HG03575 (cell line): ENCODE results near the gene NFATC3.

Experiments used
- ATAC-seq: cut with Tn5 transposase; IDR thresholded peaks from one replicate; pipeline ENCODE4 v1.9.1; 2021; ENCODE audit not compliant: unreplicated experiment, insufficient number of reproducible peaks, low FRiP score; ENCODE audit errors: extremely low read depth

The NFATC3 gene

DNA sequence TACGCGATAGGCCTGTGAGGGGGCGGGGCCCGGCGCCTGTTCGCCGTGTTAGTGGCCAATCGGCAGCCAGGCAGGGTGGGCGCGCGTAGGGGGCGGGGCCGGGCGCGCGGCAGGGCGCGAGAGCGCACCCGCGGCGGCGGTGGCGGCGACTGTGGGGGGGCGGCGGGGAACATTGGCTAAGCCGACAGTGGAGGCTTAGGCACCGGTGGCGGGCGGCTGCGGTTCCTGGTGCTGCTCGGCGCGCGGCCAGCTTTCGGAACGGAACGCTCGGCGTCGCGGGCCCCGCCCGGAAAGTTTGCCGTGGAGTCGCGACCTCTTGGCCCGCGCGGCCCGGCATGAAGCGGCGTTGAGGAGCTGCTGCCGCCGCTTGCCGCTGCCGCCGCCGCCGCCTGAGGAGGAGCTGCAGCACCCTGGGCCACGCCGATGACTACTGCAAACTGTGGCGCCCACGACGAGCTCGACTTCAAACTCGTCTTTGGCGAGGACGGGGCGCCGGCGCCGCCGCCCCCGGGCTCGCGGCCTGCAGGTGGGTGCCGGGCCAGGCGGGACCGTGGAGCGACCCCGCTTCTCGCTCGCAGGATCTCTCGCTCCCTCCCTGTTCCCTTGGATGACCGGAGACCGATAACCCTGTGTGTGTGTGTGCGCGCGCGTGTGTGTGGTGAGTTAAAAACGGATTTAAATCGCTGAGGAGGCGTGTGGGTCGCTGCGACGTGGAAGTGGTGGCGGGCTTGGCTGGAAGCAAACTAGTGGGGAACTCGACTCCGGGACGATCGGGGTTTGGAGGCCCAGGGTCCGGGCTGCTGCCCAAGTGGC lies at the start of gene NFATC3:
Gene NFATC3 (plus strand): TSS at position 112 of the 813 bp plus-strand sequence. CDS start 312 bp downstream, at position 424.
- no peak for ATAC-seq

- ATAC-seq, result no peak
Observed at GRCh38 chr16:68037841-68038597, 47.2 kb upstream of the NFATC3 start.

- ATAC-seq, result no peak
Observed at GRCh38 chr16:68040506-68041288, 44.5 kb upstream of the NFATC3 start.

DNA sequence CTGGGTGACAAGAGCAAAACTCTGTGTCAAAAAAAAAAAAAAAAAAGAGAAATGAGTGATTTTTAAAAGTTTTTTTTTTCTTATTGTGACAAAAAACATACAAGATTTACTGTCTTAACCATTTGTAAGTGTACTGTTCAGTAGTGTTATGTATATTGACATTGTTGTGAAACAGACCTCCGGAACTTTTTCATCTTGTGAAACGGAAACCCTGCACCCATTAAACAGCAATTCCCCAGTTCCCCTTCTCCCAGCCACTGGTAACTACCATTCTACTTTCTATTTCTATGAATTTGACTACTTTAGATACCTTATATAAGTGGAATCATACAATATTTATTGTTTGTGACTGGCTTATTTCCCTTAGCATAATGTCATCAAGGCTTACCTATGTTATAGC lies 43.4 kb upstream of the NFATC3 start:
- no peak for ATAC-seq

GRCh38 chr16:68046106-68046505 lies 39.1 kb upstream of the NFATC3 start:
- no peak for ATAC-seq

DNA sequence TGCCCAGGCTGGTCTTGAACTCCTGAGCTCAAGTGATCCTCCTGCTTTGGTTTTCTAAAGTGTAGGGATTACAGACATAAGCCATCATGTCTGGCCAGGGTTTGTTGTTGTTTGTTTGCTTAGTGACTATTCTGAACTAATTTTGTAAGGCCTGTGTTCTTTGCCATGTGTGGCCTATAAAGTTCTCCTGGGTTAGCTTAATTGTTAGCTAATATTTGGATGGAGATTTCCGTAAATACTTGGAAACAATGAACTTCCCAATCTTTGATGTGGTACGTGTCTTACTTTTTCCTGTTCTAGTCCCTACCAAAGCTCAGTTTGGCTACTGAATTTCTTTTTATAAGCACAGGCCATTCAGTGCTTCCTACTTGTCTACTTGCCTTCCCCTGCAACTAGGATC lies 37.2 kb upstream of the NFATC3 start:
- ATAC-seq, result no peak

DNA sequence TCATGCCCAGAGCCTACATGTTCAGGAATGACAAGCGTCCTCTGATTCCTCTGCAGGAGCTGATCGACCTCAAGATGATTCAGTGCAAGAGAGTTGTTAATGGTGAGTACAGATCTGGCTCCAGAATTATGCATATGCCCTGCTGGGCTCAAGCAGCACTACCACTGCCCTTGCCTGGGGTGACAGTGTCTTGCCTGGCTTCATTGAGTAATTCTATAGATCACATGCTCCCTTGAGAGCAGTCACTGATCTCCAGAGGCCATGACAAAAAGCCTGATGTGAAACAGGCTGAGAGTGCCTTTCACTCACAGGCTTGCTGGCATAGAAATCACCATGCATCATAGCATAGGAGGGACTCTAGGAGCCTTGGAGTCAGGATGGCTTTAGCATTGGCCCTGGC lies 35.7 kb upstream of the NFATC3 start:
- ATAC-seq, result no peak

GRCh38 chr16:68055395-68055794 lies 29.8 kb upstream of the NFATC3 start:
- no peak for ATAC-seq

DNA sequence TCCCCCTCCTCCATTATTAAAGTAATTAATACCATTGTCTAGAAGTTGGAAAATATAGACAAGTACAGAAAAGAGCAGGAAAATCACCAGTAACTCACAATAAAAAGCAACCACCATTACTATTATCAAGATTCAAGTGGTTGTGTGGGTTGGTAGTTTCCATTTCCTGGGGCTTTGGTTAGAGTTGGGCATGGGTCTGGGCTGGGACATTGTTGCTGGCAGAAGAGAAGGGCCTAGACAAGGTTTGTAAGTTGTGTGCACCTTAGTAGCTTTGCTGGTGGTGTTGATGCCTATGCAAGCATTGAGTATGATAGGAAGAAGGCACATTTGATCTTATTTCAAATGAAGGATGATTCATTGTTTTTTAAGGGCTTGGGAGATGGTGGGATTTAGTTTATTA lies 25.4 kb upstream of the NFATC3 start:
- ATAC-seq, result no peak

- ATAC-seq, result no peak
Observed at GRCh38 chr16:68061396-68061795, 23.8 kb upstream of the NFATC3 start.

DNA sequence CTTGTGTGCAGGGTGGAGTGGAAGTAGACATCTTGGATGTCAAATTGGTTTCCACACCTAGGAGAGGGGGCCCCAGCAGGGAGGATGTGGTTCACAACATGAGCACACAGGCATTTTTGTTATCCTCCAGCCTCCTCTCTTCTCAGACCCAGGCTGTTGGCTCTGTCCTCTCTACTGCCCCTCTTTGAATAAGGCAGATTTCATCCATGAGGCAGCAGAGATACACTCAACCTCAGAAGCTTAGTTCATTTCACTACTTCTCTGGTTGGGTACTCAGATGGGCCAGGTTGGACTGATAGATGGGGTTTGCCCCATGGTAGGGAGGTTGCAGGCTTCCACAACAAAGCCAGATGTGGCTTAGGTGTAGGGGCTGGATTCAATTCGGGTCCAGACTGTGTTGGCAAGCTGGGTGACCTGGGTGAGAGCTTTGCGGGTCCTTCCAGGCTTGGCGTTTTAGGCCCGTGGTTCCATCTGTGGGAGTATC lies 22.2 kb upstream of the NFATC3 start:
- ATAC-seq, result no peak

DNA sequence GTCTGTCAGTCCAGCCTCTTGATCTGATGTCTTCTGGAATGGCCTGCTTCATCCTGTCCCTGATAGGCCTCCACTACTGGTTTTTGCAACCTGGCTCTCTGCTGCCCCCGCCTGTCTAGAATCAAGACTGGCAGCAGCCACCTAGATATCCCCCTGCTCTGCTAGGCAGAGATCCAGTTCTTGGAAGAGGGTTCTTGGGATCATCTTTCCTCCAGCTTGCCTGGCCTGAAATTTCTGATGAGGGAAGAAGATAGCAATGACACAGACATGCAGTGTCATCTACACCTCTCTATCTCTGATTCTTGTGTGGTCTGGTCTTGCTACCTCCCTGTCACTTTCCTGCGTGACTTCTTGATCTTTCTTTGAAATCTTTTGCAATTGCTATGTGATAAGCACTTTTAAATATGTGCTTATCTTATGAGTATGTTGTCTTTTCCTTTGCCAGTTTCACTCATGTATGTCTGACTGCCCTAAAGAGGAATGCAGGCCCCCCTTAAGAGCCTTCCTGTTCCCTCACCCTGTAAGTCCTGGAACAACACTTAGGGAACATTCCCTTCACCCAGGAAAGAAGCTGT lies 20.3 kb upstream of the NFATC3 start:
- ATAC-seq, result no peak

DNA sequence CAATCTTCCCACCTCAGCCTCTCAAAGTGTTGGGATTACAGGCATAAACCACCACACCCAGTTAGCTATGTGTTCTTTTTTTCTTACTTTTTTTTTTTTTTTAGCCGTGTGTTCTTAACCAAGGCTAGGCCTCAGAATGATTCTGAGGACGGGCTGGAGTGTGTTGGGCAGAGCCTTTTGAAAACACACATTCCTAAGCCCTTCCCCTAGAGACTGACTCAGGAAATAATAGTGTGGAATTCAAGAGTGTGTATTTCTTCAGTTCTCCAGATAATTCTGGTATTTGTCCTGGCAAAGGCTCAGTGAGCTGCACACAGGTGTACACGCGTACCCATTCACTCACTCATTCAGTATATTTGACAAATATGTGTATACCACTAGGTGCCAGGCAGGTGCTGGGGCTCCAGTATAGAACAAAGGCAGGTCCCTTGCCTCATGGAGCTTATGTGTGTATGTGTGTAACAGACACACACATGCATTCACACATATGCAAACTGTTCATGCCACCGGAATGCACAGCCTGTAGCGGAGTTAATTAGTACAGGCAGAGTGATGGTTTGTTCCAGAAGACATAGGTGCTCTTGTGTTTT lies 19.4 kb upstream of the NFATC3 start:
- no peak for ATAC-seq

DNA sequence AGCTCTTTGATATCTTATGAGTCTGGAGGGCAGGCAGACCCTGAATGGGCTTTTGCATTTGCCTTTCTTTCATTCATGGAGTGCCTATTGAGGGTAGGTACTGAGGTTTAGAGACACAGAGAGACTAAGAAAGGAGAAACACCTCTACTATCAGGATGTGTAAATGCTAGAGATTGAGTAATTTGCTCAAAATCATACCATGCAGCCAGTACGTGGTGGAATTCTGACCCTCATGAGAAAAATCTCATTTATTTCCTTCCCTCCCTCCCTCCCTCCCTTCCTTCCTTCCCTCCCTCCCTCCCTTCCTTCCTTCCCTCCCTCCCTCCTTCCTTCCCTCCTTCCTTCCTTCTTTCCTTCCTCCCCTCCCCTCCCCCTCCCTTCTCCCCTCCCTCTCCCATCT lies 18.4 kb upstream of the NFATC3 start:
- ATAC-seq, result no peak

- ATAC-seq, result no peak
Observed at GRCh38 chr16:68068926-68069325, 16.2 kb upstream of the NFATC3 start.

DNA sequence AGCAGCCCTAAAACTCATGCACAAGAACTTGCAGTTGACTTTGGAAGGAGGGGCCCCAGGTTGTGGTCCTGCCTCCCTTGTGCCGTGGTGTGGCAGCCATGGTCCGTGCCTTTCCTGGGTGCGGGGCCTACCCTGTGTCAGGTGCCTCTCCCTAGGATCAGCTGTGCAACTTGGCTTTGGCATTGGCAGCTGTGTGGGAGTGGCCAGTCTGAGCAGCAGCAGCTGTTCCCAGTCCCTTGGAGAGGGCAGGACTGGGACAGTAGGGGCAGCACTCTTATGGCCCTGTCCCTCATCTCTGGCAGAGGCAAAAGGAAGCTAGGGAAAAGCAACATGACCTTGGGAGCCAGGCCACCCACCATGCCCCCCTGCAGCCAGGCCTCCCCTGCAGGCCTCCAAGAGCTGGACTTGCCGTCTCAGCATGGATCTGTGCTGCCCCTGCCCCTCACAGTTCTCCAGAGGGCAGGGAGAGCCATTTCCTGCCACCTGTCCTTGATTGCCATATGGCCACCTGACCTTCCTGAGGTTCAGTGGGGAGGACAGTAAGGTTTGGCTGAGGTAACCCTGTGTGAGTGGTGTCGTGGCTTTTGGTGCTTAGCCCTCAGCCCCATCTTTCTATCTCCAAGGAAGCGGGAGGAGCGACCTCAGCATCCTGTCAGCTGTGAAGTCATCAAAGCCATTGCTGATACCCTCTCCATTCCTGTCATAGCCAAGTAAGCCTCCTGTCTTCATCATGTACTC lies 15.5 kb upstream of the NFATC3 start:
- ATAC-seq, result no peak

DNA sequence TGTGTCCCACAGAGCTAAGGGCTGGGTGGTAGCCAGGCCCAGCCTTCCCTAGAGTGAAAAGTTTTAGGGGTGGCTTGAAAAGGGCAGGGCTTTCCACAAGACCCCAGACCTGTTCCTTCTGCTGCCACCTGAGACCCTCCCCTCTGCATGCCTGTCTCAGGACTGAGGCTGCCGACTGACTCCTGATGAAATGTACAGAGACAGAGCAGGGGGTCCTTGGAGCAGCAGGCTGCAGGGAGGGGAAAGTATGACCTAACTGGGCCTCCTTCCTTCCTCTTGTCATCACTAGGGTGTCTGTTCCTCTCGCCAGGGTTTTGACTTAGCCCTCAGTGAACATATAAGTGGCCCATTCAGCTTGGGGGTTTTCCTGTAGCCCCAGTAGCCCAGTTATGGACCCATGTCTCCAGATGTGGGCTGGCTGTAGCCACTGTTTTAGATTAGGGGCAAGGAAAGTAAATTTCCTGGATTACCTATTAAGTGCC lies 14.9 kb upstream of the NFATC3 start:
- no peak for ATAC-seq
